ENCODE data around the gene SENP8.

Gene SENP8

GRCh38 chr15:72135719-72136118, 17.5 kb downstream of the SENP8 start:
- H3K27ac Mint-ChIP-seq = no peak overlapping the region
- no peak for ATAC-seq
- no peaks in the 10 kb centered on the region for H3K4me1 Mint-ChIP-seq
- no peak for DNase-seq (ENCODE audit: low spot score in 2 of 2)
- H3K36me3 Mint-ChIP-seq = no peaks in the 10 kb centered on the region
- H3K9me3 Mint-ChIP-seq = no peaks in the 10 kb centered on the region
- H3K4me3 Mint-ChIP-seq = no peak overlapping the region

- ATAC-seq (no peak), DNase-seq (ENCODE audit: low spot score in 2 of 2) (no peak)
- Mint-ChIP-seq H3K27ac (no peak overlapping the region), H3K36me3 (no peaks in the 10 kb centered on the region), H3K4me1 (peaks cover 3% of the 10 kb centered on the region), H3K9me3 (no peaks in the 10 kb centered on the region), H3K4me3 (no peak overlapping the region)
These were observed 18.2 kb downstream of the SENP8 start for GRCh38 chr15:72136170-72137051.

GRCh38 chr15:72139667-72140066, 21.5 kb downstream of the SENP8 start:
- ATAC-seq (no peak), DNase-seq (ENCODE audit: low spot score in 2 of 2) (no peak)
- H3K4me3 Mint-ChIP-seq = no peak overlapping the region
- H3K9me3 Mint-ChIP-seq = no peaks in the 10 kb centered on the region
- H3K4me1 Mint-ChIP-seq = peaks cover 7% of the 10 kb centered on the region
- H3K27ac Mint-ChIP-seq = no peak overlapping the region
- H3K36me3 Mint-ChIP-seq = no peaks in the 10 kb centered on the region

- Mint-ChIP-seq H3K9me3 (no peaks in the 10 kb centered on the region), H3K36me3 (no peaks in the 10 kb centered on the region), H3K4me3 (no peak overlapping the region), H3K27ac (no peak overlapping the region), H3K4me1 (peaks cover 7% of the 10 kb centered on the region)
- DNase-seq (ENCODE audit: low spot score in 2 of 2) (no peak), ATAC-seq (no peak)
These were observed 21.9 kb downstream of the SENP8 start for GRCh38 chr15:72140088-72140487.

- H3K27ac Mint-ChIP-seq = no peak overlapping the region
- H3K36me3 Mint-ChIP-seq = no peaks in the 10 kb centered on the region
- DNase-seq (ENCODE audit: low spot score in 2 of 2) (no peak), ATAC-seq (peak; percentile 63)
- peaks cover 7% of the 10 kb centered on the region for H3K4me1 Mint-ChIP-seq
- no peaks in the 10 kb centered on the region for H3K9me3 Mint-ChIP-seq
- no peak overlapping the region for H3K4me3 Mint-ChIP-seq
These were observed 23.2 kb downstream of the SENP8 start for GRCh38 chr15:72141171-72142084.

GRCh38 chr15:72146221-72146620, 28.0 kb downstream of the SENP8 start:
- H3K4me3 Mint-ChIP-seq = no peak overlapping the region
- H3K36me3 Mint-ChIP-seq = no peaks in the 10 kb centered on the region
- H3K27ac Mint-ChIP-seq = no peak overlapping the region
- no peak for ATAC-seq
- peaks cover 6% of the 10 kb centered on the region for H3K4me1 Mint-ChIP-seq
- DNase-seq (ENCODE audit: low spot score in 2 of 2) = no peak
- no peaks in the 10 kb centered on the region for H3K9me3 Mint-ChIP-seq

GRCh38 chr15:72146934-72147333, 28.7 kb downstream of the SENP8 start:
- Mint-ChIP-seq H3K27ac (no peak overlapping the region), H3K9me3 (no peaks in the 10 kb centered on the region), H3K36me3 (no peaks in the 10 kb centered on the region), H3K4me1 (no peaks in the 10 kb centered on the region), H3K4me3 (no peak overlapping the region)
- DNase-seq (ENCODE audit: low spot score in 2 of 2) (no peak), ATAC-seq (no peak)

- H3K4me1 Mint-ChIP-seq = no peaks in the 10 kb centered on the region
- ATAC-seq (no peak), DNase-seq (ENCODE audit: low spot score in 2 of 2) (no peak)
- no peaks in the 10 kb centered on the region for H3K36me3 Mint-ChIP-seq
- H3K27ac Mint-ChIP-seq = no peak overlapping the region
- H3K9me3 Mint-ChIP-seq = no peaks in the 10 kb centered on the region
- no peak overlapping the region for H3K4me3 Mint-ChIP-seq
These were observed 29.2 kb downstream of the SENP8 start for GRCh38 chr15:72147418-72147817.

- H3K9me3 Mint-ChIP-seq = no peaks in the 10 kb centered on the region
- H3K4me3 Mint-ChIP-seq = no peak overlapping the region
- H3K27ac Mint-ChIP-seq = no peak overlapping the region
- DNase-seq (ENCODE audit: low spot score in 2 of 2) (no peak), ATAC-seq (no peak)
- H3K36me3 Mint-ChIP-seq = no peaks in the 10 kb centered on the region
- H3K4me1 Mint-ChIP-seq = peaks cover 11% of the 10 kb centered on the region
These were observed 35.2 kb downstream of the SENP8 start for GRCh38 chr15:72153269-72154000.

GRCh38 chr15:72154316-72154715, 36.1 kb downstream of the SENP8 start:
- no peak for DNase-seq (ENCODE audit: low spot score in 2 of 2)
- Mint-ChIP-seq H3K4me1 (peaks cover 11% of the 10 kb centered on the region), H3K9me3 (no peaks in the 10 kb centered on the region), H3K36me3 (no peaks in the 10 kb centered on the region), H3K4me3 (no peak overlapping the region), H3K27ac (no peak overlapping the region)
- ATAC-seq = no peak

GRCh38 chr15:72155003-72155621, 36.9 kb downstream of the SENP8 start:
- ATAC-seq (no peak), DNase-seq (ENCODE audit: low spot score in 2 of 2) (no peak)
- H3K36me3 Mint-ChIP-seq = no peaks in the 10 kb centered on the region
- no peaks in the 10 kb centered on the region for H3K9me3 Mint-ChIP-seq
- H3K4me1 Mint-ChIP-seq = peaks cover 11% of the 10 kb centered on the region
- peak overlapping the region; percentile 65 for H3K4me3 Mint-ChIP-seq
- peak overlapping the region; percentile 52 for H3K27ac Mint-ChIP-seq

GRCh38 chr15:72155635-72156616, 37.7 kb downstream of the SENP8 start:
- no peaks in the 10 kb centered on the region for H3K36me3 Mint-ChIP-seq
- no peaks in the 10 kb centered on the region for H3K9me3 Mint-ChIP-seq
- peaks cover 11% of the 10 kb centered on the region for H3K4me1 Mint-ChIP-seq
- peak overlapping the region; percentile 65 for H3K4me3 Mint-ChIP-seq
- H3K27ac Mint-ChIP-seq = peak overlapping the region; percentile 52
- DNase-seq (ENCODE audit: low spot score in 2 of 2) (peak; percentile 73 to 88), ATAC-seq (peak; percentile 91)

- Mint-ChIP-seq H3K36me3 (no peaks in the 10 kb centered on the region), H3K9me3 (no peaks in the 10 kb centered on the region), H3K4me3 (no peak overlapping the region), H3K4me1 (peaks cover 11% of the 10 kb centered on the region), H3K27ac (no peak overlapping the region)
- ATAC-seq (no peak), DNase-seq (ENCODE audit: low spot score in 2 of 2) (no peak)
These were observed 38.7 kb downstream of the SENP8 start for GRCh38 chr15:72156928-72157327.

- H3K36me3 Mint-ChIP-seq = no peaks in the 10 kb centered on the region
These were observed 42.6 kb downstream of the SENP8 start for GRCh38 chr15:72160696-72161245.

More at GRCh38 chr15:72160696-72161245, 42.6 kb downstream of the SENP8 start:
- no peak overlapping the region for H3K4me3 Mint-ChIP-seq
- H3K4me1 Mint-ChIP-seq = peaks cover 2% of the 10 kb centered on the region
- no peak for ATAC-seq
- H3K27ac Mint-ChIP-seq = no peak overlapping the region
- DNase-seq (ENCODE audit: low spot score in 2 of 2) = no peak
- H3K9me3 Mint-ChIP-seq = no peaks in the 10 kb centered on the region

All from stimulated activated effector memory CD8-positive, alpha-beta T cell treated with anti-CD3 and anti-CD28 coated beads, Interleukin-12 subunit alpha, Interleukin-12 subunit beta, amount 100 ng/mL, for 72 hours (primary cell).